ENCODE measurements around the gene SLC25A41.

The SLC25A41 gene

GRCh38 chr19:6446452-6446851 lies 12.9 kb upstream of the SLC25A41 start:
- DNase-seq (ENCODE audit: low read depth), result no peak
- no peak for TF ChIP-seq CTCF (IDR thresholded peaks at IDR 0.05; ENCODE audit: control insufficient read depth, extremely low read depth, insufficient read depth)
- H3K4me3 ChIP-seq (ENCODE audit: low read depth, low read length), result no peak overlapping the region

GRCh38 chr19:6443986-6444385 lies 10.4 kb upstream of the SLC25A41 start:
- H3K4me3 ChIP-seq (ENCODE audit: low read depth, low read length), result no peak overlapping the region
- TF ChIP-seq CTCF (IDR thresholded peaks at IDR 0.05; ENCODE audit: control insufficient read depth, extremely low read depth, insufficient read depth), result no peak
- no peak for DNase-seq (ENCODE audit: low read depth)

- no peak for TF ChIP-seq CTCF (IDR thresholded peaks at IDR 0.05; ENCODE audit: control insufficient read depth, extremely low read depth, insufficient read depth)
- H3K4me3 ChIP-seq (ENCODE audit: low read depth, low read length), result no peak overlapping the region
- no peak for DNase-seq (ENCODE audit: low read depth)
Observed at GRCh38 chr19:6442087-6442688, 8.6 kb upstream of the SLC25A41 start.

GRCh38 chr19:6440905-6441304 lies 7.3 kb upstream of the SLC25A41 start:
- TF ChIP-seq CTCF (IDR thresholded peaks at IDR 0.05; ENCODE audit: control insufficient read depth, extremely low read depth, insufficient read depth), result no peak
- no peak overlapping the region for H3K4me3 ChIP-seq (ENCODE audit: low read depth, low read length)
- no peak for DNase-seq (ENCODE audit: low read depth)

- no peak for TF ChIP-seq CTCF (IDR thresholded peaks at IDR 0.05; ENCODE audit: control insufficient read depth, extremely low read depth, insufficient read depth)
- no peak for DNase-seq (ENCODE audit: low read depth)
- H3K4me3 ChIP-seq (ENCODE audit: low read depth, low read length), result no peak overlapping the region
Observed at GRCh38 chr19:6439743-6440142, 6.2 kb upstream of the SLC25A41 start.

GRCh38 chr19:6433165-6433564 lies 398 bp downstream of the SLC25A41 start:
- no peak overlapping the region for H3K4me3 ChIP-seq (ENCODE audit: low read depth, low read length)
- TF ChIP-seq CTCF (IDR thresholded peaks at IDR 0.05; ENCODE audit: control insufficient read depth, extremely low read depth, insufficient read depth), result no peak
- DNase-seq (ENCODE audit: low read depth), result no peak

GRCh38 chr19:6431891-6432290 lies 1.7 kb downstream of the SLC25A41 start:
- H3K4me3 ChIP-seq (ENCODE audit: low read depth, low read length), result no peak overlapping the region
- no peak for TF ChIP-seq CTCF (IDR thresholded peaks at IDR 0.05; ENCODE audit: control insufficient read depth, extremely low read depth, insufficient read depth)
- DNase-seq (ENCODE audit: low read depth), result no peak

Measured in LNCaP clone FGC (cell line).